GM19035 (cell line): Measurements from ENCODE around the gene TFPI.
"Not testable (repeated sequence)": the region's sequence is repeated elsewhere in the genome, so short reads cannot be mapped to it uniquely, and the experiment has no call there.

ENCODE experiments used
- ATAC-seq: cut with Tn5 transposase; IDR thresholded peaks from one replicate; pipeline ENCODE4 v1.9.1; 2021; ENCODE audit not compliant: unreplicated experiment

Gene TFPI

GRCh38 chr2:187554704-187555082 is 458 bp upstream of the TFPI start:
- no peak for ATAC-seq

DNA sequence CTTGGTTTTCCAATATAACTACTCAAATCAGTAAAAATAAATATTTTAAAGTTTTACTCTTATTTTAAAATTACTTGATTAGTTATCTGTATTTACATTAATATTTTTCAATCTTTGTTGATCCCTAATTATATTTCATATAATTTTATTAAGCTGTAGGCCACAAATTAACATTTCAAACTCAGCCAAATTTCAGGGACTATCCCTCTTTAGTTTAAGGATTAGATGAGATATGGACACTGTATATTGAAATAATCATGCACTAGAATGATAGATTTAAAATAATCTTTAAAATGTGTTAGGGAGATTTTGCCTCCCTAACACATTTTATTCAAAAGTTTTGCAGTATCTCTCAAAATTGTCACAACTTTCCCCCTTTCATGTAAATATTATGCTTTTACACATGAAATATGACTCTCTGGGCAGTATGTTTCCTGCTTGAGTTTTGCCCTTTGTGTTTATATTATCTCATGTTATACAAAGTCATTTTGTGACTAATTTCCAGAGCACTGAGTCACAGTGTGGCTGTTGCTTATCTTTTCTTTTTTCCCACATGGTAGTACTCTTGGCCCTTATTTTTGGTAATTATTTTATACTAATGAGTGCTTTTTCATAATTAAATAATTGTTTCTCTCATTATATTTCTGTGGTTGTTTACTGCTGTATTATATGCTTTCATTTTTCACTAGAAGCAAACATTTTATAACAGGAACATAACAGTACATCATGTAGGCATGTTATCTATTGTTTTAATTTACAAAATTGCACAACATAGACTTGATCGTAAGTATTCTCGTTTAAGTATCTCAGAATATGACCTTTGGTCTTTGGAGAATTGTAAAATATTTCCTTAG is 1.2 kb downstream of the TFPI start:
- ATAC-seq = no peak

DNA sequence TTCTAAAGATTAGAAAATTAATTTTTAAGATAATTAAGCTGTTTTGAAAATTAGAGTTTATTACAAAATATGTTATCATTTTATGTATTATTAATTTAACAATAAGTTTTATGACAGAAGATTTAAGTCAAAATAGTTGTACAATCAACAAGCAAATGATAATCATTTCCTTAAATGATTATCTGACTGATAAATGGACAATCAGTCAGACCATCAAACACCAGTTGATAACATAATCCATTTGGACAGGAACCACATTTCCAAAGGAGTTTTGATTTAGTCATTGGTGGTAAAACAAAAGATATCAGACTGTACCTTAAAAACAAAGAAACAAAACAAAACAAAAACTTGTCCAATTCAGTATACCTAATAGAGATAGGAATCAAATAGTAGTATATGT is 1.9 kb downstream of the TFPI start:
- ATAC-seq = no peak

- no peak for ATAC-seq
These were observed 3.4 kb downstream of the TFPI start for GRCh38 chr2:187550857-187551256.

- ATAC-seq = no peak
These were observed 4.2 kb downstream of the TFPI start for GRCh38 chr2:187549951-187550555.

DNA sequence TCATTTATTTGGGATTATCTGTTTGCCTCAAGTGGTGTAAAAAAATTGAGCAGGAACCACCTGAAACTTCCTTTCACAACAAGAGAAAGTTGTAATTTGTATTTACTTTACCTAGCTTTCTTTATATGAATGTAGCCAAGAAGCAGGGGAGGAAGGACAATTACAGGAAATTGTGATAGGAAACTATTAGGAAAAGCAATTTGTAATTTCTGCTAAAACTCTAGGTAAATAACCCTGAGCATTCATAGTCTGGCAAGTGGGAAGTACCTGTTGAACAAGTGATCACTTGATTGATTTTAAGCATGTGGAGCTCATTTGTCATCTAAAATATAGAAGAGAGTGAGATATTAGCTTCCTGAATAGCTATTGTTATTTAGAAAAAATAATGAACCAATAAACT is 5.0 kb downstream of the TFPI start:
- no peak for ATAC-seq

- no peak for ATAC-seq
These were observed 5.6 kb downstream of the TFPI start for GRCh38 chr2:187548656-187549055.

DNA sequence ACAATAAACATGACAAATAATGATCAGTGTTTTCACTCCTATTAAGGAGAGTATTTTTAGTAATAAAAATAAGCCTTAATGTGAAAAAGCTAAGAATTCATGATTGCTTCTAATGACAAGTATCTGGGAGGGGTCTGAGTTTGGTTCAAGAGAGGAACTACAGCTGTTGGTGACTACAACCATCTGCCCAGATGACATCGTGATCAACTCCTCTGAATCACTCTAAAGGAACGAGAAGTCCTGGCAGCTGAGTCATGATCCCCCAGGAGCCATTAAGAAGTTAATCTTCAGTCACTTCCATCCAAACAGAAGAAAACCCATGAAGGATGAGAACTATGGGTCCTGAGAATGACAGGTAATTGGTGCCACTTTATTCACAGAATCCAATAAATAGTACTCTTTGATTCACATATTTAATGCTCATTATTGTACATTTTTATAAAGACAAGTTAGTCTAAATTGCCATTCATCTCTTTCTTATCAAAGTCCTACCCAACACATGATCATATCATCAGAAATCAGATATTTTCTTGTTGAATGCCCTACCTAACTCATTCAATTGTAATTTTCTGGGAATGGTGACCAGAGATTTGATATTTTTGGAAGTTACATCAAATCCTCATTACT is 6.8 kb downstream of the TFPI start:
- no peak for ATAC-seq

- no peak for ATAC-seq
These were observed 7.4 kb downstream of the TFPI start for GRCh38 chr2:187546762-187547333.

- ATAC-seq = no peak
These were observed 8.9 kb downstream of the TFPI start for GRCh38 chr2:187545238-187545751.

DNA sequence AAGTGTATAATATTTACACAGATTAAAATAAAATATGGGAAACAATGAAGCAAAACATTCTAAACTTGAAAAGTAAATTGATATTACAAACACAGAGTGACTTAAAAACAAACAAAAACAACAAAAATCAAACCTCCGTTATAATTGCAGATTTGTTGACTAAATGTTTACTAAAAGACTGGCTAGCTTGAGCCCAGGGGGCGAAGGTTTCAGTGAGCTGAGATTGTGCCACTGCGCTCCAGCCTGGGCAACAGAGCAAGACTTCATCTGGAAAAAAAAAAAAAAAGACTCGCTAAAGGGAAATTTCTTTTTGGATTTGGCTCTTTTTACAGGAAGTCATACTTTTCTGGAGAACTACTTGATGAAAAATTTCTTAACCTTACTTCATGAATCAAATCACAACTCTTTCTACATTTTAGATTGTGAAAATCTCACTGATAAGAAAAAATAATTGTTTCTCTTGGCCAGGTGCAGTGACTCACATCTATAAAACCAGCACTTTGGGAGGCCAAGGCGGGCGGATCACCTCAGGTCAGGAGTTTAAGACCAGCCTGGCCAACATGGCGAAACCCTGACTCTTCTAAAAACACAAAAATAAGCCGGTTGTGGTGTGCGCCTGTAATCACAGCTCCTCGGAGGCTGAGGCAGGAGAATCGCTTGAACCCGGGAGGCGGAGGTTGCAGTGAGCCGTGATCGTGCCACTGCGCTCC is 9.7 kb downstream of the TFPI start:
- ATAC-seq = no peak

- no peak for ATAC-seq
These were observed 10.7 kb downstream of the TFPI start for GRCh38 chr2:187543488-187543887.

- ATAC-seq = no peak
These were observed 12.1 kb downstream of the TFPI start for GRCh38 chr2:187542123-187542522.

GRCh38 chr2:187541086-187542085 is 12.8 kb downstream of the TFPI start:
- ATAC-seq = no peak

- not testable (repeated sequence) for ATAC-seq
These were observed 16.0 kb downstream of the TFPI start for GRCh38 chr2:187538222-187538621.

- ATAC-seq = not testable (repeated sequence)
These were observed 18.9 kb downstream of the TFPI start for GRCh38 chr2:187535381-187535780.

DNA sequence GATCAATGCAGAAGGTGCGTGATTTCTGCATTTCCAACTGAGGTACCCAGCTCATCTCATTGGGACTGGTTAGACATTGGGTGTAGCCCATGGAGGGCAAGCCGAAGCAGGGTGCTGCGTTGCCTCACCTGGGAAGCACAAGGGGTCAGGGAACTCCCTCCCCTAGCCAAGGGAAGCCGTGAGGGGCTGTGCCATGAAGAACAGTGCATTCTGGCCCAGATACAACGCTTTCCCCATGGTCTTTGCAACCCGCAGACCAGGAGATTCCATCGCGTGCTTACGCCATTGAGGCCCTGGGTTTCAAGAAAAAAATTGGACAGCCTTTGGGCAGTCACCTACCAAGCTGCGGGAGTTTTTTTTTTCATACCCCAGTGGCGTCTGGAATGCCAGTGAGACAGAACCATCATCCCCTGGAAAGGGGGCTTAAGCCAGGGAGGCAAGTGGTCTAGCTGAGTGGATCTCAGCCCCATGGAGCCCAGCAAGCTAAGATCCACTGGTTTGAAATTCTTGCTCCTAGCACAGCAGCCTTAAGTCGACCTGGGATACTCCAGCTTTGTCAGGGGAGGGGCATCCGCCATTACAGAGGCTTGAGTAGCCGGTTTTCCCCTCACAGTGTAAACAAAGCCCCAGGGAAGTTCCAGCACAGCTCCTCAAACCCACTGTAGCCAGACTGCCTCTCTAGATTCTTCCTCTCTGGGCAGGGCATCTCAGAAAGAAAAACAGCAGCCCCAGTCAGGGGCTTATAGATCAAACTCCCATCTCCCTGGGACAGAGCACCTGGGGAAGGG is 21.7 kb downstream of the TFPI start:
- no peak for ATAC-seq

DNA sequence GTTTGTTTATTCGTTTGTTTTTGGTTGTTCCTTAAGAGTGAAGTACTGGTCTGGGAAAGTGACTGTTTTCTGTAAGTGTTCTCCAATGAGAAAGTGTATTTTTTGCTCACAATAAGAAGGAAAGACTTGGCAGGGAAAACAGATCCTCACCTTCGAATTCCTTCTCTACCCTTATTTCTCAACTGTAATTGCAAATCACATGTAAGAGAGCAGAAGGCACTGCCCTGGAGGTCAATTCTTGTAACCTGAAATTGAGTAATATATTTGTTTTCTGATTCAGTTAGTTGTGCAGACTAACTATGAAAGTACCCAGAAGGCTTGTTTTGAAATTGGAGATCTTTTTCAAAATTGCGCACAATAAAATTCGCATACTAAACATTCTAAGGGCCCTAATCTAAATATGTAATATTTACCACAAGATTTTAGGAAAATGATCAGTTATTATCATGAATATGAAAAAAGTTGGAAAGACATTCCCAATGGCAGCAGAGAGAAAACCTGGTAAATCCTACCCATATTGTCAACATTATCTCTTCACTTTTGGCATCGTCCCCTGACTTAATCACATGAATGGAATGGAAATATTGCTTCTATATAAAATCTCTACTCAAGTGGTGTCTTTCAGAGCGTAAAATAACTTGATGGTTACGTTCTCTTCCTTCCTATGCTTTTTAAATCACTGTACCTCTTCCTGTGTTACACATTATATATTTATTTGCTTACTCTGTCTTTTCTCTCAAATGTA is 24.1 kb downstream of the TFPI start:
- ATAC-seq = no peak
